Mammary epithelial cell (primary cell): ENCODE measurements around the gene DMD.

Experiments
- EZH2 ChIP-seq: IDR thresholded peaks from 2 replicates; pipeline ENCODE4 v1.6.1; 2012; ENCODE audit warnings: low read length, inconsistent platforms, borderline replicate concordance
- TF ChIP-seq, protein P1 (sequence below), 2 donors: IDR thresholded peaks in 1 of 2; conservative IDR thresholded peaks in 1 of 2; 2 replicates each; pipeline ENCODE4 v1.5.1; 2011 to 2012; ENCODE audit warnings: inconsistent platforms in 2 of 2, low read length in 2 of 2, mild to moderate bottlenecking in 2 of 2, control low read depth in 1 of 2, low read depth in 1 of 2; ENCODE audit not compliant: insufficient read depth in 1 of 2; ENCODE audit errors: extremely low read depth in 1 of 2

DNA sequence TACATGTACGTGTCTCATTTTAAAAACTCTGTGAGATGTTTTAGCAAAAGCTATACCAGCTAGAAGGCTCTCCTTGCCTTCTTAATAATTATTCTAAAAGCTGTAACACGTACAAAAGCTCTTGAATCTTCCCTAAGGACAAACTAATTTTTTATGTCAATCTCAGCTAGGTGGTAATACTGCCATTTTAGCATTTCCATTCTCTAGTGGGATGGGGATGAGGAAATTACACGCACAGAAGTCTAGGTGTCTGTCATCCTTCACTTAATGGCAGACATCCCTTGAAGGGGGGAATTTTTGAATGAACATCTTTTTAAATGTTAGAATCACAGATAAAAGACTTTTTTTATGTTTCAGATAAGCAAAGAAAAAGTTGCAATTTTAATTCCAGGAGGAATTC is 569.1 kb downstream of the DMD start:
- no peak for TF ChIP-seq EZH2
- TF ChIP-seq, protein P1, sequence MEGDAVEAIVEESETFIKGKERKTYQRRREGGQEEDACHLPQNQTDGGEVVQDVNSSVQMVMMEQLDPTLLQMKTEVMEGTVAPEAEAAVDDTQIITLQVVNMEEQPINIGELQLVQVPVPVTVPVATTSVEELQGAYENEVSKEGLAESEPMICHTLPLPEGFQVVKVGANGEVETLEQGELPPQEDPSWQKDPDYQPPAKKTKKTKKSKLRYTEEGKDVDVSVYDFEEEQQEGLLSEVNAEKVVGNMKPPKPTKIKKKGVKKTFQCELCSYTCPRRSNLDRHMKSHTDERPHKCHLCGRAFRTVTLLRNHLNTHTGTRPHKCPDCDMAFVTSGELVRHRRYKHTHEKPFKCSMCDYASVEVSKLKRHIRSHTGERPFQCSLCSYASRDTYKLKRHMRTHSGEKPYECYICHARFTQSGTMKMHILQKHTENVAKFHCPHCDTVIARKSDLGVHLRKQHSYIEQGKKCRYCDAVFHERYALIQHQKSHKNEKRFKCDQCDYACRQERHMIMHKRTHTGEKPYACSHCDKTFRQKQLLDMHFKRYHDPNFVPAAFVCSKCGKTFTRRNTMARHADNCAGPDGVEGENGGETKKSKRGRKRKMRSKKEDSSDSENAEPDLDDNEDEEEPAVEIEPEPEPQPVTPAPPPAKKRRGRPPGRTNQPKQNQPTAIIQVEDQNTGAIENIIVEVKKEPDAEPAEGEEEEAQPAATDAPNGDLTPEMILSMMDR (conservative IDR thresholded peaks at IDR 0.05 in 1 of 2, IDR thresholded peaks at IDR 0.05 in 1 of 2; ENCODE audit: extremely low read depth in 1 of 2, insufficient read depth in 1 of 2, low read depth in 1 of 2, low read length in 2 of 2) = no peak
